Thymus (tissue), 11 donors: ENCODE results near the gene CEACAM7. TPM values are rescaled to one million over a fixed set of nuclear protein-coding genes. Genes with fewer than 3 reads are reported as not detected.
"Not testable (repeated sequence)": the region's sequence is repeated elsewhere in the genome, so short reads cannot be mapped to it uniquely, and the experiment has no call there.

ENCODE experiments used
- DNase-seq, 9 donors: peaks; one replicate each; pipeline ENCODE4 v3.0.0-alpha.2; 2013; ENCODE audit warnings: low spot score in 9 of 9, low read depth in 6 of 9, missing footprints in 1 of 9
- H3K27ac ChIP-seq, 2 donors: one replicate each; pipeline ENCODE4 v1.5.1; 2013; ENCODE audit warnings: control low read depth in 1 of 2, low read depth in 1 of 2, low read length in 1 of 2, mild to moderate bottlenecking in 1 of 2, moderate library complexity in 1 of 2
- H3K27me3 ChIP-seq, 2 donors: one replicate each; pipeline ENCODE4 v1.5.1; 2013; ENCODE audit warnings: low read length in 1 of 2; ENCODE audit not compliant: control insufficient read depth in 2 of 2, insufficient read depth in 1 of 2
- H3K36me3 ChIP-seq, 2 donors: one replicate each; pipeline ENCODE4 v1.5.1; 2013; ENCODE audit warnings: low read length in 1 of 2, mild to moderate bottlenecking in 1 of 2, moderate library complexity in 1 of 2; ENCODE audit not compliant: control insufficient read depth in 2 of 2, insufficient read depth in 2 of 2
- H3K4me1 ChIP-seq, 2 donors: one replicate each; pipeline ENCODE4 v1.5.1; 2013; ENCODE audit warnings: low read length in 2 of 2; ENCODE audit not compliant: control insufficient read depth in 2 of 2, insufficient read depth in 2 of 2
- H3K4me3 ChIP-seq, 2 donors: one replicate each; pipeline ENCODE4 v1.5.1; 2013; ENCODE audit warnings: low read length in 2 of 2, control low read depth in 1 of 2, mild to moderate bottlenecking in 1 of 2
- H3K9me3 ChIP-seq, 2 donors: one replicate each; pipeline ENCODE4 v1.5.1; 2013; ENCODE audit warnings: low read length in 1 of 2, mild to moderate bottlenecking in 1 of 2; ENCODE audit not compliant: control insufficient read depth in 2 of 2, insufficient read depth in 1 of 2
- WGBS: extraction: QIAGEN DNeasy Blood & Tissue Kit; methylation state at CpG from one replicate; pipeline ENCODE4 v1.1.7; 2013; 5-methylcytosine and 5-hydroxymethylcytosine counted together
- polyA plus RNA-seq: library from polyadenylated mRNA; stranded (reverse); fragments of 200-250 nt; gene quantifications from one replicate; pipeline ENCODE4 v1.2.3, GENCODE V29; 2013
- total RNA-seq: library from RNA; stranded (reverse); fragments of 120-200 nt; gene quantifications from one replicate; pipeline ENCODE4 v1.2.4, GENCODE V29; 2013
- donor health status: healthy.

CEACAM7 gene
- total and polyA plus RNA-seq, 2 donors, result 0.19 to 1.8 TPM

- no peaks in the 10 kb centered on the region for H3K4me1 ChIP-seq
- no peak for DNase-seq
- H3K36me3 ChIP-seq, result no peaks in the 10 kb centered on the region
- no peak overlapping the region for H3K4me3 ChIP-seq
- no peaks in the 10 kb centered on the region for H3K9me3 ChIP-seq
- 88% methylated on average over 5 of the region's 5 CpGs for WGBS
- no peak overlapping the region for H3K27ac ChIP-seq
- no peaks in the 10 kb centered on the region for H3K27me3 ChIP-seq
These were observed 16.6 kb downstream of the CEACAM7 start for GRCh38 chr19:41671486-41671885.

GRCh38 chr19:41670755-41671154, 17.3 kb downstream of the CEACAM7 start:
- H3K9me3 ChIP-seq, result peaks cover 3 to 4% of the 10 kb centered on the region in 2 donors
- DNase-seq, result no peak
- no peaks in the 10 kb centered on the region for H3K27me3 ChIP-seq
- no peaks in the 10 kb centered on the region for H3K36me3 ChIP-seq
- H3K4me1 ChIP-seq, result no peaks in the 10 kb centered on the region
- no peak overlapping the region for H3K27ac ChIP-seq
- H3K4me3 ChIP-seq, result no peak overlapping the region

GRCh38 chr19:41668315-41668714, 19.8 kb downstream of the CEACAM7 start:
- WGBS, result 89% methylated on average over 1 of the region's 1 CpG
- no peaks in the 10 kb centered on the region for H3K27me3 ChIP-seq
- H3K36me3 ChIP-seq, result no peaks in the 10 kb centered on the region
- no peak overlapping the region for H3K4me3 ChIP-seq
- H3K27ac ChIP-seq, result no peak overlapping the region
- H3K9me3 ChIP-seq, result peaks cover 4 to 6% of the 10 kb centered on the region in 2 donors
- H3K4me1 ChIP-seq, result no peaks in the 10 kb centered on the region
- no peak for DNase-seq

GRCh38 chr19:41666075-41666474, 22.0 kb downstream of the CEACAM7 start:
- Histone ChIP-seq H3K36me3 (no peaks in the 10 kb centered on the region), H3K27ac (no peak overlapping the region), H3K4me3 (no peak overlapping the region), H3K9me3 (peaks cover 4 to 6% of the 10 kb centered on the region in 2 donors), H3K27me3 (no peaks in the 10 kb centered on the region), H3K4me1 (no peaks in the 10 kb centered on the region)
- DNase-seq, result no peak
- WGBS, result 79% methylated on average over 2 of the region's 2 CpGs

- no peak for DNase-seq
- Histone ChIP-seq H3K27ac (no peak overlapping the region), H3K36me3 (no peaks in the 10 kb centered on the region), H3K4me3 (no peak overlapping the region), H3K9me3 (no peaks in the 10 kb centered on the region), H3K4me1 (no peaks in the 10 kb centered on the region), H3K27me3 (no peaks in the 10 kb centered on the region)
- WGBS, result 48% methylated on average over 2 of the region's 2 CpGs
These were observed 30.9 kb downstream of the CEACAM7 start for GRCh38 chr19:41657157-41657556.

- H3K27ac ChIP-seq, H3K36me3 ChIP-seq, H3K4me1 ChIP-seq, H3K9me3 ChIP-seq, H3K4me3 ChIP-seq, DNase-seq, H3K27me3 ChIP-seq: not testable (repeated sequence)
- WGBS, result 78% methylated on average over 2 of the region's 2 CpGs
These were observed 31.3 kb downstream of the CEACAM7 start for GRCh38 chr19:41656756-41657155.

GRCh38 chr19:41652250-41652649, 35.8 kb downstream of the CEACAM7 start:
- H3K4me3 ChIP-seq, result no peak overlapping the region
- no peaks in the 10 kb centered on the region for H3K36me3 ChIP-seq
- H3K27me3 ChIP-seq, result no peaks in the 10 kb centered on the region
- no peak overlapping the region for H3K27ac ChIP-seq
- H3K4me1 ChIP-seq, result no peaks in the 10 kb centered on the region
- H3K9me3 ChIP-seq, result no peaks in the 10 kb centered on the region
- no peak for DNase-seq
- 75% methylated on average over 5 of the region's 5 CpGs for WGBS

- Histone ChIP-seq H3K36me3 (no peaks in the 10 kb centered on the region), H3K27me3 (no peaks in the 10 kb centered on the region), H3K4me1 (no peaks in the 10 kb centered on the region), H3K4me3 (no peak overlapping the region), H3K9me3 (no peaks in the 10 kb centered on the region), H3K27ac (no peak overlapping the region)
- no peak for DNase-seq
- WGBS, result 79% methylated on average over 3 of the region's 3 CpGs
These were observed 38.2 kb downstream of the CEACAM7 start for GRCh38 chr19:41649827-41650226.

GRCh38 chr19:41646589-41647204, 41.4 kb downstream of the CEACAM7 start:
- DNase-seq, result peak in 1 of 9 donors; percentile 9
- WGBS, result 40% methylated on average over 14 of the region's 14 CpGs
- Histone ChIP-seq H3K27ac (no peak overlapping the region), H3K4me3 (no peak overlapping the region), H3K27me3 (no peaks in the 10 kb centered on the region), H3K36me3 (no peaks in the 10 kb centered on the region), H3K9me3 (no peaks in the 10 kb centered on the region), H3K4me1 (no peaks in the 10 kb centered on the region)
